ENCODE measurements around the gene RUNDC1. TPM values are rescaled to one million over a fixed set of nuclear protein-coding genes. Genes with fewer than 3 reads are reported as not detected.
"Not testable (repeated sequence)": the region's sequence is repeated elsewhere in the genome, so short reads cannot be mapped to it uniquely, and the experiment has no call there.

The RUNDC1 gene
- total RNA-seq, 4 donors from 2014 or later = 13.9 to 18.9 (median 16.2) TPM

DNA sequence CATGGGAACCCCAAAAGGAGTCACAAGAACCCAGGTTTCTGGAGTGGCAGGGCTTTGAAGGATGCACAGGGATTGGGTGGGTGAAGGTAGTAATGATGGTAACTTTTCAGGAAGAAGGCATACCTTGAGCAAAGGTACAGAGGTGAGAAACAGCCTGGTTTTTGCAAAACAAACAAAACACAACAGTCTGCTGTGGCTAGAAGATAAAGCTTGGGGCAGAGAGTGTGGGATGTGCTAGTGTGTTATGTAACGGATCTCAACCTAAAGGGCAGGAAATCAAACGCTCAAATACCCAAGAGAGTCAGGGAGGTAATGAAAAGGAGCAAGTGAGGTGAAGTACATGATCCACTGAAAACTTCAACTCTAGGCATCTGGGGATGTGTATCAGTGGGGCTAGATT is 5.1 kb upstream of the RUNDC1 start:
- H3K4me3 ChIP-seq = no peak overlapping the region
- H3K36me3 ChIP-seq = no peaks in the 10 kb centered on the region
- H3K27ac ChIP-seq = no peak overlapping the region
- peaks cover 6% of the 10 kb centered on the region for H3K4me1 ChIP-seq
- no peak for DNase-seq (ENCODE audit: low spot score in 2 of 2)
- H3K27me3 ChIP-seq = no peaks in the 10 kb centered on the region
- TF ChIP-seq EP300 (IDR thresholded peaks at IDR 0.05) (no peak), POLR2AphosphoS5 (IDR thresholded peaks at IDR 0.05) (no peak), POLR2A (IDR thresholded peaks at IDR 0.05) (no peak)
- TF ChIP-seq, protein P1, sequence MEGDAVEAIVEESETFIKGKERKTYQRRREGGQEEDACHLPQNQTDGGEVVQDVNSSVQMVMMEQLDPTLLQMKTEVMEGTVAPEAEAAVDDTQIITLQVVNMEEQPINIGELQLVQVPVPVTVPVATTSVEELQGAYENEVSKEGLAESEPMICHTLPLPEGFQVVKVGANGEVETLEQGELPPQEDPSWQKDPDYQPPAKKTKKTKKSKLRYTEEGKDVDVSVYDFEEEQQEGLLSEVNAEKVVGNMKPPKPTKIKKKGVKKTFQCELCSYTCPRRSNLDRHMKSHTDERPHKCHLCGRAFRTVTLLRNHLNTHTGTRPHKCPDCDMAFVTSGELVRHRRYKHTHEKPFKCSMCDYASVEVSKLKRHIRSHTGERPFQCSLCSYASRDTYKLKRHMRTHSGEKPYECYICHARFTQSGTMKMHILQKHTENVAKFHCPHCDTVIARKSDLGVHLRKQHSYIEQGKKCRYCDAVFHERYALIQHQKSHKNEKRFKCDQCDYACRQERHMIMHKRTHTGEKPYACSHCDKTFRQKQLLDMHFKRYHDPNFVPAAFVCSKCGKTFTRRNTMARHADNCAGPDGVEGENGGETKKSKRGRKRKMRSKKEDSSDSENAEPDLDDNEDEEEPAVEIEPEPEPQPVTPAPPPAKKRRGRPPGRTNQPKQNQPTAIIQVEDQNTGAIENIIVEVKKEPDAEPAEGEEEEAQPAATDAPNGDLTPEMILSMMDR (IDR thresholded peaks at IDR 0.05) = no peak
- WGBS = 45% methylated on average over 2 of the region's 2 CpGs
- no peaks in the 10 kb centered on the region for H3K9me3 ChIP-seq

DNA sequence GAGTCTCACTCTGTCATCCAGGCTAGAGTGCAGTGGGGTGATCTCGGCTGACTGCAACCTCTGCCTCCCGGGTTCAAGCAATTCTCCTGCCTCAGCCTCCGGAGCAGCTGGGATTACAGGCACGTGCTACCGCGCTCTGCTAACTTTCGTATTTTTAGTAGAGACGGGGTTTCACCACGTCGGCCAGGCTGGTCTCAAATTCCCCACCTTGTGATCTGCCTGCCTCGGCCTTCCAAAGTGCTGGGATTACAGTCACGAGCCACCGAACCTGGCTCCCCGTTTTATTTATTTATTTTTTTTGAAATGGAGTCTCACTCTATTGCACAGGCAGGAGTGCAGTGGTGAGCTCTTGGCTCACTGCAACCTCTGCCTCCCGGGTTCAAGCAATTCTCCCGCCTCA is 4.7 kb upstream of the RUNDC1 start:
- H3K4me3 ChIP-seq; H3K27ac ChIP-seq; H3K27me3 ChIP-seq; DNase-seq (ENCODE audit: low spot score in 2 of 2); H3K9me3 ChIP-seq; H3K4me1 ChIP-seq; H3K36me3 ChIP-seq: not testable (repeated sequence)
- WGBS = 88% methylated on average over 16 of the region's 16 CpGs

- DNase-seq (ENCODE audit: low spot score in 2 of 2) = no peak
- Histone ChIP-seq H3K27ac (peak within 1 kb of the TSS; percentile 67), H3K4me1 (peaks cover 24% of the 10 kb centered on the region), H3K27me3 (no peaks in the 10 kb centered on the region), H3K4me3 (peak within 1 kb of the TSS; percentile 63), H3K9me3 (no peaks in the 10 kb centered on the region), H3K36me3 (no peaks in the 10 kb centered on the region)
- WGBS = 41% methylated on average over 18 of the region's 21 CpGs
- TF ChIP-seq POLR2A (IDR thresholded peaks at IDR 0.05) (no peak), POLR2AphosphoS5 (IDR thresholded peaks at IDR 0.05) (no peak), EP300 (IDR thresholded peaks at IDR 0.05) (no peak)
- TF ChIP-seq, protein P1 (IDR thresholded peaks at IDR 0.05) = no peak
Observed at GRCh38 chr17:42979511-42980273, 673 bp upstream of the RUNDC1 start, which contains the start of gene PTGES3L. TSS of gene PTGES3L (minus strand) at chr17:42980080. CDS start at chr17:42980053, 27 bp downstream.

GRCh38 chr17:42980766-42981397 is 517 bp downstream of the RUNDC1 start:
- Histone ChIP-seq H3K36me3 (peaks cover 6% of the 10 kb centered on the region), H3K4me1 (peaks cover 24% of the 10 kb centered on the region), H3K9me3 (no peaks in the 10 kb centered on the region), H3K4me3 (peak overlapping the region; percentile 63), H3K27me3 (no peaks in the 10 kb centered on the region), H3K27ac (peak overlapping the region; percentile 67)
- WGBS = under 1% methylated on average over 32 of the region's 67 CpGs
- DNase-seq (ENCODE audit: low spot score in 2 of 2) = no peak
- TF ChIP-seq POLR2AphosphoS5 (IDR thresholded peaks at IDR 0.05) = no peak
- TF ChIP-seq, protein P1 (IDR thresholded peaks at IDR 0.05) = peak in 1 of 2 donors; percentile 28
- TF ChIP-seq EP300 (IDR thresholded peaks at IDR 0.05) = no peak

DNA sequence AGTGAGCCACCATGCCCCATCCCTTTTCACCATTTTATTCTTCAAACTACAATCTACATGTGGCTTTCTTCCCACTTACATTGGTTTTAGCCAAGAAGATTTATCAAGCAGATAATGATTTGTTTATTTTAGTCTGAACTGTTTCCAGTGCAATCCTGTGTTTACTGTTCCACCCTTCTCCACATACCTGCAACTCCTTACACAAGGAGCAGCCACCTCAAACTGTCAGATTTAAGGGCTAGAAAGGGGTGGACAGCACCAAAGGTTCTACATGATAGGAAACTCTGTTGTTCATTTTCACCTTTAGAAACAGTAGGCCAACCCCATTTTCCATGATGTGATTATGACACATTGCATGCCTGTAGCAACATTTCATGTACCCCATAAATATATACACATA is 1.9 kb downstream of the RUNDC1 start:
- H3K9me3 ChIP-seq = no peaks in the 10 kb centered on the region
- H3K36me3 ChIP-seq = peaks cover 20% of the 10 kb centered on the region
- H3K27ac ChIP-seq = no peak overlapping the region
- peaks cover 24% of the 10 kb centered on the region for H3K4me1 ChIP-seq
- no peak overlapping the region for H3K4me3 ChIP-seq
- DNase-seq (ENCODE audit: low spot score in 2 of 2) = no peak
- no peaks in the 10 kb centered on the region for H3K27me3 ChIP-seq
- TF ChIP-seq POLR2AphosphoS5 (IDR thresholded peaks at IDR 0.05) (no peak), POLR2A (IDR thresholded peaks at IDR 0.05) (no peak), EP300 (IDR thresholded peaks at IDR 0.05) (no peak)
- TF ChIP-seq, protein P1 (IDR thresholded peaks at IDR 0.05) = no peak
